Prostate gland (tissue), 2 donors: ENCODE results near the gene VDAC1. TPM values are rescaled to one million over a fixed set of nuclear protein-coding genes. Genes with fewer than 3 reads are reported as not detected.
"Not testable (repeated sequence)": the region's sequence is repeated elsewhere in the genome, so short reads cannot be mapped to it uniquely, and the experiment has no call there.

Source experiments
- DNase-seq: peaks from one replicate; pipeline ENCODE4 v3.0.0-alpha.2; 2019; ENCODE audit warnings: low spot score
- H3K27ac ChIP-seq, 2 donors: fragments of 200-600 bp; sonication (generic); 2 replicates each; pipeline ENCODE4 v1.5.1; 2017 to 2019
- H3K27me3 ChIP-seq: fragments of 200-600 bp; sonication (generic); replicated peaks from 2 replicates; pipeline ENCODE4 v1.5.1; 2019; ENCODE audit not compliant: insufficient read depth
- H3K36me3 ChIP-seq, 2 donors: fragments of 200-600 bp; sonication (generic); 1 replicate in 1 of 2; 2 replicates in 1 of 2; pipeline versions ENCODE4 v1.5.1 to v1.8.1; 2017 to 2019
- H3K4me1 ChIP-seq: fragments of 200-600 bp; sonication (generic); replicated peaks from 2 replicates; pipeline ENCODE4 v1.5.1; 2019
- H3K4me3 ChIP-seq, 2 donors: fragments of 200-600 bp; sonication (generic); 2 replicates each; pipeline ENCODE4 v1.5.1; 2017 to 2019
- H3K9me3 ChIP-seq: fragments of 200-600 bp; sonication (generic); 2 replicates; pipeline ENCODE4 v1.5.1; 2017
- CTCF ChIP-seq, 4 experiments: fragments of 200-600 bp in 2 of 4; fragments of 450-650 bp in 2 of 4; sonication (generic) in 2 of 4; IDR thresholded peaks; 1 replicate in 3 of 4; 2 replicates in 1 of 4; pipeline ENCODE4 v1.5.1; 2016 to 2019; ENCODE audit warnings: antibody characterized with exemption in 4 of 4, mild to moderate bottlenecking in 2 of 4, moderate library complexity in 2 of 4
- POLR2A ChIP-seq: fragments of 450-650 bp; IDR thresholded peaks from one replicate; pipeline ENCODE4 v1.6.1; 2016; ENCODE audit warnings: antibody characterized with exemption, mild to moderate bottlenecking
- POLR2AphosphoS5 ChIP-seq: sonication (generic); formaldehyde crosslinking; IDR thresholded peaks from one replicate; pipeline ENCODE4 v1.6.1; 2017; ENCODE audit warnings: antibody characterized with exemption
- WGBS: methylation state at CpG from one replicate; pipeline ENCODE4 v1.1.5; 2018; 5-methylcytosine and 5-hydroxymethylcytosine counted together
- intact Hi-C: fragments of 100-400 bp; cut with DNase I; formaldehyde crosslinking; loops from one replicate; pipeline ENCODE4 v1.14.2; 2022
- total RNA-seq, 2 donors: library from RNA; depleted of rRNA; stranded (reverse); fragments of >200 nt; gene quantifications; one replicate each; pipeline ENCODE4 v1.1.0, GENCODE V29; 2016

The VDAC1 gene
- total RNA-seq, 2 donors from 2014 or later, result 142 to 143 TPM

- Histone ChIP-seq H3K36me3 (no peaks in the 10 kb centered on the region), H3K4me3 (no peak overlapping the region), H3K4me1 (no peaks in the 10 kb centered on the region), H3K27me3 (no peaks in the 10 kb centered on the region), H3K9me3 (no peaks in the 10 kb centered on the region), H3K27ac (no peak overlapping the region)
- intact Hi-C loops, result no loop called here
- 53% methylated on average over 1 of the region's 1 CpG for WGBS
- no peak for DNase-seq
- TF ChIP-seq POLR2AphosphoS5 (no peak), CTCF (IDR thresholded peaks at IDR 0.05) (no peak), POLR2A (no peak)
These were observed 47.2 kb downstream of the VDAC1 start for GRCh38 chr5:133957591-133957990.

GRCh38 chr5:133957080-133957479 lies 47.7 kb downstream of the VDAC1 start:
- TF ChIP-seq CTCF (IDR thresholded peaks at IDR 0.05), result no peak
- no peaks in the 10 kb centered on the region for H3K36me3 ChIP-seq
- no peaks in the 10 kb centered on the region for H3K27me3 ChIP-seq
- no peak overlapping the region for H3K27ac ChIP-seq
- DNase-seq, result no peak
- intact Hi-C loops, result no loop called here
- H3K4me1 ChIP-seq, result no peaks in the 10 kb centered on the region
- 86% methylated on average over 4 of the region's 4 CpGs for WGBS
- no peak overlapping the region for H3K4me3 ChIP-seq
- H3K9me3 ChIP-seq, result no peaks in the 10 kb centered on the region

DNA sequence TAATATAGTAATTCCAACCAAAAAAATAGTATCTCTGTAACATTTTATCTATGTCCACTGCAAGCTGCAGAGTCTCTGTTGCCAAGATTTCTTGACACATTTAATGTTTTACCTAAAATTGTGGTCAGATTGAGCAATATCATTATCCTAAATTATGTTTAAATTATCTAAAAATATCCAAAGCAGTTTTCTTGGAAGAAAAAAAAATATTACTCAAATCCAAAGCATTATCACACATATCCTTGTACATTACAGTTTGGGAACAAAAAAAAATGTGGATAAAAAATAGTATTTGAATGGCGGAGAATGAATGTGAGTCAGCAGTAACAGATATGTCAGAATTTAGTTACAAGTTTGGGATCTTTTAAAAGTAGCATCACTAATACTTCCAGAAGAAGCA lies 48.6 kb downstream of the VDAC1 start:
- H3K27ac ChIP-seq, H3K4me3 ChIP-seq, H3K36me3 ChIP-seq, H3K4me1 ChIP-seq, H3K9me3 ChIP-seq, H3K27me3 ChIP-seq, intact Hi-C loops, DNase-seq: not testable (repeated sequence)
- 91% methylated on average over 1 of the region's 1 CpG for WGBS

- no peak for TF ChIP-seq CTCF (IDR thresholded peaks at IDR 0.05)
- H3K9me3 ChIP-seq, result no peaks in the 10 kb centered on the region
- H3K4me3 ChIP-seq, result no peak overlapping the region
- no peak for DNase-seq
- no peaks in the 10 kb centered on the region for H3K27me3 ChIP-seq
- 82% methylated on average over 10 of the region's 10 CpGs for WGBS
- H3K36me3 ChIP-seq, result no peaks in the 10 kb centered on the region
- no peaks in the 10 kb centered on the region for H3K4me1 ChIP-seq
- peak overlapping the region in 1 of 2 donors; percentile 46 for H3K27ac ChIP-seq
- intact Hi-C loops, result no loop called here
These were observed 51.1 kb downstream of the VDAC1 start for GRCh38 chr5:133953568-133954145.

DNA sequence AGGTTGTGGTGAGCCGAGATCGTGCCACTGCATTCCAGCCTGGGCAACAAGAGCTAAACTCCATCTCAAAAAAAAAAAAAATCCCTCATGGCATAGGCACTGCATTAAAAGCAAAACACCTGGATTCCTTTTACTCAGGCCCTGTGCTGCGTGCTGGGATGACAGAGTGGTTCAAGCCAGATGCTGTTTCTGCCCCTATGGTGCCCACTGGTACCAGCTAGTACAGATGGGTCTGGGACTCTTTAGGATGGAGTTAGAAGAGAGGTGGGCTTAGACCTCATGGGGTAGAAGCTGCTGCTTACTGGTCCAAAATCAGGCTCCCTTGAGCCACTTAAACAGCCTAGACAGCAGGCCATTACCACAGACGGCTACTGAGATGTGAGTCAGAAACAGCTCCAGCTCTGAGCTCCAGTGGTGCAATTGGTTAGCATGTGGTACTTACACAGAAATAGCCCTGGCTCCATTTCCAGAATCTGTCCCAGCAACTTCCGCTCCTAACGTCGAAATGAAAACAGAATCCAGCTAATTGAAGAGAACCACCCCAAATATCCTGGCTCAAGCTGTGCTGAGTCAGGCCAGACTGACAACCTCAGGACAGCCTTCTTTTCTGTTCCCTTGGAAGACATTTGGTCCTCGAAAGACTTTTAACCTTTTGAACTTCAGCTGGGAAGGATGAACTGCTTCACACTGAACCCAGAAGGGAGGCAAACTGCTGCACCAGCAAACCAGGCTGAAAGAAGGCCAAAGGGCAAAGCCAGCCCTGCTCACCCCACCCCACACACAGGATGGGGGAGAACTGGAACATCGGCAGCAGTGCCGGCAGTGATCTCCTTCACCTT lies 51.8 kb downstream of the VDAC1 start:
- Histone ChIP-seq H3K27me3 (no peaks in the 10 kb centered on the region), H3K9me3 (no peaks in the 10 kb centered on the region), H3K4me1 (no peaks in the 10 kb centered on the region), H3K36me3 (no peaks in the 10 kb centered on the region), H3K27ac (peak overlapping the region; percentile 2 to 46), H3K4me3 (no peak overlapping the region)
- 58% methylated on average over 10 of the region's 10 CpGs for WGBS
- DNase-seq, result no peak
- TF ChIP-seq CTCF (IDR thresholded peaks at IDR 0.05) (no peak), POLR2A (no peak), POLR2AphosphoS5 (peak; percentile 33)
- intact Hi-C loops, result no loop called here
